CD8-positive, alpha-beta memory T cell (primary cell): Measurements from ENCODE around the gene RBP3. TPM values are rescaled to one million over a fixed set of nuclear protein-coding genes. Genes with fewer than 3 reads are reported as not detected.

ENCODE experiments used
- CTCF ChIA-PET: fragments of 350-600 bp; sonication (Branson Sonifier 250); formaldehyde crosslinking; loops from one replicate; lab custom pipeline; 2021; ENCODE audit warnings: antibody characterized with exemption; lab: Charles Lee
- POLR2A ChIA-PET: fragments of 350-600 bp; sonication (Branson Sonifier 250); formaldehyde crosslinking; loops from one replicate; lab custom pipeline; 2021; ENCODE audit warnings: antibody characterized with exemption; lab: Charles Lee
- DNase-seq, 5 donors: peaks; one replicate each; pipeline versions ENCODE4 v3.0.0 to v3.0.0-alpha.2; 2020 to 2022; ENCODE audit warnings: mixed read lengths in 1 of 5
- H3K27ac ChIP-seq: one replicate; pipeline ENCODE4 v1.7.0; 2013; ENCODE audit warnings: low read depth, mild to moderate bottlenecking, low read length, moderate library complexity
- H3K27me3 ChIP-seq: 2 replicates; pipeline ENCODE4 v1.7.0; 2013; ENCODE audit warnings: low read length, mild to moderate bottlenecking; ENCODE audit not compliant: insufficient read depth, poor library complexity, severe bottlenecking
- H3K36me3 ChIP-seq: 2 replicates; pipeline ENCODE4 v1.7.0; 2013; ENCODE audit warnings: mild to moderate bottlenecking, low read length, moderate library complexity; ENCODE audit not compliant: insufficient read depth
- H3K4me1 ChIP-seq: 2 replicates; pipeline ENCODE4 v1.7.0; 2013; ENCODE audit warnings: mild to moderate bottlenecking, low read length, moderate library complexity; ENCODE audit not compliant: insufficient read depth
- H3K4me3 ChIP-seq: 2 replicates; pipeline ENCODE4 v1.7.0; 2013; ENCODE audit warnings: mild to moderate bottlenecking, low read length
- H3K9me3 ChIP-seq: 2 replicates; pipeline ENCODE4 v1.7.0; 2013; ENCODE audit warnings: mild to moderate bottlenecking, low read length
- H3K27ac Mint-ChIP-seq, 8 donors: one replicate each; pipeline ENCODE4 v1.8.0; 2020 to 2021; ENCODE audit warnings: mixed read lengths in 8 of 8, mild to moderate bottlenecking in 6 of 8, inconsistent platforms in 3 of 8, moderate library complexity in 3 of 8
- H3K27me3 Mint-ChIP-seq, 2 donors: one replicate each; pipeline ENCODE4 v1.8.0; 2020 to 2021; ENCODE audit warnings: mixed read lengths in 2 of 2, mild to moderate bottlenecking in 1 of 2, moderate library complexity in 1 of 2
- H3K36me3 Mint-ChIP-seq, 3 donors: one replicate each; pipeline ENCODE4 v1.8.0; 2020 to 2021; ENCODE audit warnings: mixed read lengths in 3 of 3, inconsistent platforms in 1 of 3, mild to moderate bottlenecking in 1 of 3
- H3K4me1 Mint-ChIP-seq, 3 donors: one replicate each; pipeline ENCODE4 v1.8.0; 2020 to 2021; ENCODE audit warnings: mixed read lengths in 3 of 3, inconsistent platforms in 1 of 3, mild to moderate bottlenecking in 1 of 3
- H3K4me3 Mint-ChIP-seq, 7 donors: one replicate each; pipeline ENCODE4 v1.8.0; 2020 to 2021; ENCODE audit warnings: mixed read lengths in 7 of 7, mild to moderate bottlenecking in 6 of 7, moderate library complexity in 4 of 7, inconsistent platforms in 2 of 7
- H3K9me3 Mint-ChIP-seq, 5 donors: one replicate each; pipeline ENCODE4 v1.8.0; 2020 to 2022; ENCODE audit warnings: mixed read lengths in 5 of 5, mild to moderate bottlenecking in 3 of 5, moderate library complexity in 2 of 5, inconsistent platforms in 1 of 5
- polyA plus RNA-seq: library from polyadenylated mRNA; unstranded; fragments of 300-500 nt; fragmentation: Illumina TruSeq; gene quantifications from one replicate; pipeline ENCODE4 v1.2.3, GENCODE V29; 2021
- total RNA-seq, 2 experiments: library from RNA; stranded (reverse); gene quantifications; one replicate each; pipeline ENCODE4 v1.2.3, GENCODE V29; 2021

Gene RBP3
- total and polyA plus RNA-seq, 3 experiments from 2014 or later, result not detected

DNA sequence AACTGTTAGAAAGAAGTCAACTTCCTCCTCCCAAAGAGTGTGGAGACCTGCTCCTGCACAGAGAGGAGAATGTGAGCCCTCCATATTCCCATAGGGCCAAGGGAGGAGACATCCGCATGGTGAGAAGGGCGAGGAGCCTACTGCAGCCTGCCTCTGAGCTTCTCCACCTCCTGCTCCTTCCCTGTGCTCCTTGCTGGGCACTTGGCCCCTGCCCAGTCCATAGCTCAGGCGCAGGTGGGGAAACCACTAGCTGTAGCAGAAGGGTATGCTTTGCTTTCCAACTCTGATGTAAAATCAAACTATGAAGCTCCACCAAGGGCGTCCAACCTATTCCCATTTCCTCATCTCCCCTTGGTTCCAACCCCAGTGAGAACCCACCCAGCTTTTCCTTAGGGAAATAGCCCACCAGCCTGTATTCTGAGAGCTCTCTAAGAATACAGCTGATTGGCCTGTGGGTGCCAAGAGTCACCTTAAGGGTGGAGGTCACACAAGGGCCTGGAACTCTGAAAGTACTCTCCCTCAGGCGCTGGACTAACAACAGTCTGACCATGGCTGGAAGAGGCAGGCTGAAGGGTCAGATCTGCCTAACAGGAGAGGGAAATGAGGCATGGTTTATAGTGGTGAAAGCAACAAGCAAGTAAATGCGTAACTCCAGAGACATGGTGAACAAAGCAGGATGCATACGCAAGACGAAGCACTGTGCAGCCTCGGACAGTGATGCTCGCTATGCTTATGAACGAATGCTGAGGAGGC is 22.0 kb downstream of the RBP3 start:
- Histone ChIP-seq H3K36me3 (no peaks in the 10 kb centered on the region), H3K4me1 (no peaks in the 10 kb centered on the region), H3K4me3 (no peak overlapping the region), H3K27me3 (no peaks in the 10 kb centered on the region), H3K9me3 (no peaks in the 10 kb centered on the region), H3K27ac (no peak overlapping the region)
- H3K36me3 Mint-ChIP-seq, result no peaks in the 10 kb centered on the region
- ChIA-PET CTCF (no interaction called here), POLR2A (no interaction called here)
- no peaks in the 10 kb centered on the region for H3K4me1 Mint-ChIP-seq
- H3K4me3 Mint-ChIP-seq, result no peak overlapping the region
- H3K9me3 Mint-ChIP-seq, result no peaks in the 10 kb centered on the region
- no peak for DNase-seq
- peak overlapping the region in 2 of 8 donors; percentile 24 to 26 for H3K27ac Mint-ChIP-seq
- peaks cover 10% of the 10 kb centered on the region in 2 donors for H3K27me3 Mint-ChIP-seq

DNA sequence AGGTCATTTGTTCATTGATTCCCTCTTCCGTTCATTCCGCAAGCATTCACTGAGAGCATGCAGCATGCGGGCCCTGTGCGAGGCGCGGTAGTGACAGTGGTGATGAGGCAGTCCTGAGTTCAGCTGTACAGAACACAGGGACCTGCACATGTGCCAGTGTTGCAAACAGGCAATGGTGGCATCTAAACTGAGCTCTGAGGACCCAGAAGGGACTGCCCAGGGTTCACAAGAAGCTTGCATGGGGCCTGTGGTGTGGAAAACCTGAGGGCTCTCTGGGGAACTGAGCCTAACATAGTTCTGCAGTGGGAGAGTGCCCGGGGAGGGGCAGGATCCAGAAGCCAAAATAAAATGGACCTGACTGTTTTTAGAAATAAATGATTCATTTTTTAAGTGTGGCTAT is 22.7 kb downstream of the RBP3 start:
- Histone ChIP-seq H3K4me1 (no peaks in the 10 kb centered on the region), H3K27ac (no peak overlapping the region), H3K9me3 (no peaks in the 10 kb centered on the region), H3K4me3 (no peak overlapping the region), H3K36me3 (no peaks in the 10 kb centered on the region), H3K27me3 (no peaks in the 10 kb centered on the region)
- no peaks in the 10 kb centered on the region for H3K36me3 Mint-ChIP-seq
- no peak overlapping the region for H3K4me3 Mint-ChIP-seq
- ChIA-PET POLR2A (no interaction called here), CTCF (interaction anchor here (0.8 kb wide), 1 partner anchor 59 kb away, joined by 3 read pairs; no protein-coding TSS in a partner anchor)
- H3K9me3 Mint-ChIP-seq, result no peaks in the 10 kb centered on the region
- no peak for DNase-seq
- no peak overlapping the region for H3K27ac Mint-ChIP-seq
- H3K4me1 Mint-ChIP-seq, result no peaks in the 10 kb centered on the region
- H3K27me3 Mint-ChIP-seq, result peaks cover 12 to 16% of the 10 kb centered on the region in 2 donors

DNA sequence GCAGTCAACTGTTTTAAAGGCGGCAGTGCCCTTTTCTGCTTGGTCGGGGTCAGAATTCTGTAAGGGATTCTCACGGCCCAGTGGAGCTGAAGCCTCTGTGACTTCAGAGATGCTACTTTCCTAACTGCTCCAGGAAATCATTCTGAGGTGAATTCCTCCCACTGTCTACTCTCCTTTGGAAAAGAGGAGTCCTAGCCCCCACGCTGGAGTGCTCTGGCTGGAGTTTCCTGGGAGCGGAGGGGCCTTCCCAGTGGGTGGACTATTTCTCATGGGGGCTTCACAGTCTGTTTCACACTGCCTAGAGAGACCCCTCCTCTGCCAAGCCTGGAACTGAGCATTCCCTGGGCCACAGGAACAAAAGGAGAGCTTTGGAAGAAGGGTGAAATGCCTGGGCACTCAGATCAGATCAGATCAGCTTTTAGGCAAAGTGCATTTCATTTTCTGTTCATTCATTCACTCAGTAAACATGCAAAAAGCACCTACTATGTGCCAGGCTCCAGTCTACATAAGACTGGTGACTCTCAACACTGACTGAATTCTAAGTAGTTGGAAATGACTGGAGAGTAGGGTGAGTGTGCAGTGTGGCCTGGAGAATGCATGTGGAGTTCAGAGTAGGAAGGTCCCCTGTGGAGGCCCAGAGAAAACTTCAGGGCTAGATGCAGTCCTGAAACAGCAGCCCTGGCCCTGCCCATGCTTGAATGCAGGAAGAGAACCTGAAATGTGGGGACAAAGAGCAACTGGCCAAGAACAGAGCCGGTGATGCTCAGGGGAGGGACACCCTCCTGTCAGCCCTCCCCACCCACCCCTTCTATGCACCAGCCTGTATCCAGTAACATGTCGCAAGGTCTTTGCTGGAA is 23.7 kb downstream of the RBP3 start:
- no peak overlapping the region for H3K4me3 ChIP-seq
- ChIA-PET POLR2A (no interaction called here), CTCF (interaction anchor here (0.8 kb wide), 1 partner anchor 60 kb away, joined by 3 read pairs; no protein-coding TSS in a partner anchor)
- peaks cover under 1% of the 10 kb centered on the region for H3K27me3 ChIP-seq
- H3K4me3 Mint-ChIP-seq, result no peak overlapping the region
- H3K4me1 Mint-ChIP-seq, result no peaks in the 10 kb centered on the region
- H3K27ac Mint-ChIP-seq, result no peak overlapping the region
- no peaks in the 10 kb centered on the region for H3K36me3 Mint-ChIP-seq
- peaks cover 19 to 24% of the 10 kb centered on the region in 2 donors for H3K27me3 Mint-ChIP-seq
- no peaks in the 10 kb centered on the region for H3K4me1 ChIP-seq
- H3K27ac ChIP-seq, result no peak overlapping the region
- no peaks in the 10 kb centered on the region for H3K9me3 ChIP-seq
- H3K9me3 Mint-ChIP-seq, result no peaks in the 10 kb centered on the region
- no peak for DNase-seq
- H3K36me3 ChIP-seq, result no peaks in the 10 kb centered on the region

DNA sequence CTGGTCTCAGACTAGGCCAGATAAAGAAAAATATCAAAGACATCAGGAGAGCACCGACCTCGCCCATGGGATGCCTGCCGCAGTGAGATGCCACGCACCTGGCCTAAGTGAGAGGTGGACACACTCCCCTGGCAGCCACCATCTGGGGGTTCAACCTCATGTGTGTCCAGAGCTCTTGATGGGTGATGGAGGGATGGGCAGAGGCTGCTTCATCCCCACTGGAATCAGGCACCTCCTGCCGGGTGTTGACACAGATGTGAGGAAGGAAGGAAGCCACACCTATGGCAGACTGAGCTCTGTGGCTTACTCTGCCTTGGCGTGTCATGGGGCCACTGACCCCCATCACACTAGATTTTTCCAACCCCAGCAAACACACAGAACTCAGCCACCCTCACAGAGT is 24.6 kb downstream of the RBP3 start:
- H3K4me1 Mint-ChIP-seq, result no peaks in the 10 kb centered on the region
- H3K4me3 ChIP-seq, result no peak overlapping the region
- no peaks in the 10 kb centered on the region for H3K4me1 ChIP-seq
- no peak overlapping the region for H3K27ac Mint-ChIP-seq
- peaks cover 5% of the 10 kb centered on the region for H3K27me3 ChIP-seq
- POLR2A ChIA-PET, result no interaction called here
- no peak overlapping the region for H3K4me3 Mint-ChIP-seq
- no peaks in the 10 kb centered on the region for H3K36me3 ChIP-seq
- H3K36me3 Mint-ChIP-seq, result no peaks in the 10 kb centered on the region
- no peaks in the 10 kb centered on the region for H3K9me3 ChIP-seq
- H3K27me3 Mint-ChIP-seq, result peaks cover 24 to 32% of the 10 kb centered on the region in 2 donors
- CTCF ChIA-PET, result interaction anchor here (0.7 kb wide), 1 partner anchor 32 kb away, joined by 4 read pairs; no protein-coding TSS in a partner anchor
- no peak overlapping the region for H3K27ac ChIP-seq
- H3K9me3 Mint-ChIP-seq, result no peaks in the 10 kb centered on the region
- no peak for DNase-seq

DNA sequence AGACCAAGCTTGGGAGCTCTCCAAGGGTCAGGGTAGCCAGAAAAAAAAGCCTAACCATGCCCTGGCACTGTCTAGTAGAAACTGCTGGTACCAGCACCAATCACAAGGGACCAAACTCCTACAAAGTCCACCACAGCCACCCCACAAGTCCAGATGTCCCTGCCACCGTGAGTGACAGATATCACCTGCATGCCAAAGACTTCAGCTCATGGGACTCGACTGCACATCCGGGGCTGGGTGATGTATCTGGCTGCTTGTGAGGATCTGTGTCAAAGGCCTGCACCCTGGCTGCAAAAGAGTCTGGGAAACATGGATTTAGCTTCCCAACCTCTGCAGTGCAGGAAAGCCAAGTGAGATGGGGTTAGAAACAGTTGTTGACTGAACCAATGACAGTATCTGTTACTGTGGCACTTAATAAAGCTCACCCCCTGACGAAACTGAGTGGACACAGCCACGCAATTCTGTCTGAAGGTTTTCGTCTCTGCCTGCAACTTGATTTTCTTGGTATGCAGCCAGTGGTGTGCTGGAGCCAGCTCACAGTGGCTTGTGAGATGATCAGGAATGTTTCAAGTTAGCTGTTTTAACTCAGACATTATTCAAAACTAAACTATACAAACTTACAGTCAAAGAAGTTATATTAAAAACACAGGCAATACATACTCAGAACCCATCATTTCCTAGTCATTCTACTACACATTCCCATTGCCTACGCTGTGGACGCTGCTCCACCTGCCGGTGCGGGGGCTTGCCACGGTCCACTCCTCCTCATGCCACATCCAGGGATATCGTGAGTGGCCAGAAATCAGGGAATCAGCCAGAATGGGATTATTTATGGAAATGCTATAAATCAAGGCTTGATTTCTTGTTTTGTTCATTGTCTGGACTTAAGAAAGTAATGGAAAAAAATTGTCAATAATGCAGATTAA is 26.7 kb downstream of the RBP3 start:
- ChIA-PET POLR2A (no interaction called here), CTCF (interaction anchor here (1.1 kb wide), 1 partner anchor 11 kb away, joined by 3 read pairs; no protein-coding TSS in a partner anchor)

DNA sequence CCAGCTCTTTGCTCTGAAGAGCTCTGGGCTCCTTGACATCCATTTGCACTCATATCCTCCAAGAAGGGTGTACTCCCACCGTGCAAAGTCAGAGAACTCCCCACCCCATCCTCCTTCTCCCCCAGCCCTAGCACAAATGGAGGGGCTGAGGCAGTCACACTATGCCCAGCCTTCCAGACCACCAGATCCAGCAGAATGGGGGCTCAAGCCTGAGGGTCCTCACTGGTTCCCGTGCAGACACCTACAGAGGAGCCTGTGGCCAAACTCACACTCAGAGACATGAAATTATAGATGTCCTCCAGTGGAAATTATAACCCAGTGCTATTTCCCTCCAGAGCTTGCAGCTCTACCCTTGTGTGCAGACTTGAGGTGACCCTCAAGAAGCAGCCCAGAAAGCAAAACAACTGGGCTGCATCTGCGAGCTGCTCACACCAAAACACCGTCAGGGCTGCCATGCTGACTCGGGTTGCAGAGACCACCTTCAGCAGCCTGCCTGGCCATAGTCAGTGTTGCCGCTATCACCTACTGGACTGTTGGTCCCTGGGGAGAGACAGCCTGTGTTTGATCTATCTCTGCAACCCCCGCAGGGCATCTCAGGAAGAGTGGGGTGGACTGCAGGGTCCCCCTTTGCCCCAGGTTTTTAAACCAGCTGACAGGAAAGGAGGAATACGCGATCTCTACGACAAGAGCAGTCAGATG is 28.5 kb downstream of the RBP3 start:
- Mint-ChIP-seq H3K4me1 (no peaks in the 10 kb centered on the region), H3K4me3 (no peak overlapping the region), H3K9me3 (peaks cover 0 to 1% (median 0%) of the 10 kb centered on the region in 5 donors), H3K27me3 (peaks cover 40 to 65% of the 10 kb centered on the region in 2 donors), H3K36me3 (no peaks in the 10 kb centered on the region), H3K27ac (no peak overlapping the region)
- Histone ChIP-seq H3K4me1 (no peaks in the 10 kb centered on the region), H3K27ac (no peak overlapping the region), H3K4me3 (no peak overlapping the region), H3K27me3 (peaks cover 15% of the 10 kb centered on the region), H3K36me3 (no peaks in the 10 kb centered on the region), H3K9me3 (no peaks in the 10 kb centered on the region)
- ChIA-PET CTCF (no interaction called here), POLR2A (no interaction called here)
- DNase-seq, result no peak

More for the DNA sequence above, 26.7 kb downstream of the RBP3 start:
- Histone ChIP-seq H3K27me3 (peaks cover 7% of the 10 kb centered on the region), H3K4me3 (no peak overlapping the region), H3K9me3 (no peaks in the 10 kb centered on the region), H3K4me1 (no peaks in the 10 kb centered on the region), H3K36me3 (no peaks in the 10 kb centered on the region), H3K27ac (no peak overlapping the region)
- Mint-ChIP-seq H3K27me3 (peaks cover 34 to 47% of the 10 kb centered on the region in 2 donors), H3K4me3 (no peak overlapping the region), H3K27ac (peak overlapping the region in 1 of 8 donors; percentile 62), H3K9me3 (no peaks in the 10 kb centered on the region), H3K4me1 (no peaks in the 10 kb centered on the region), H3K36me3 (no peaks in the 10 kb centered on the region)
- no peak for DNase-seq

DNA sequence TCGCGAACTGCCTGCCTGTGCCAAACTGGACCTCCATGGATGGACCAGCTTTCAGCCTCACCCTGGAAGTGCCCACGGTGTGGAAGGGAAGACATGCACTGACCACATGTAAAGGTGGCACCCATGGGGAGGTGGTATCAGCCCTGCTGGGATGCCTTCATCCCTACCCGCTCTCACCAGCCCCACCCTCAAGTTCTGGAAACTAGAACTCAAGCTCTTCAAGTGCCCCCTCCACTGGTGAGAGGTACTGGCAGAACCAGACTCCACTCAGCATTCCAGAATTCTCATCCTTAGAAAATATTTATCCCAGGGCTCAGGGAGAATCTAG is 30.0 kb downstream of the RBP3 start:
- CTCF ChIA-PET, result no interaction called here
- no peak overlapping the region for H3K27ac Mint-ChIP-seq
- DNase-seq, result no peak
- H3K27me3 ChIP-seq, result peaks cover 15% of the 10 kb centered on the region
- peaks cover 0 to 2% (median 0%) of the 10 kb centered on the region in 5 donors for H3K9me3 Mint-ChIP-seq
- H3K9me3 ChIP-seq, result no peaks in the 10 kb centered on the region
- no peak overlapping the region for H3K4me3 ChIP-seq
- H3K36me3 ChIP-seq, result no peaks in the 10 kb centered on the region
- POLR2A ChIA-PET, result no interaction called here
- H3K4me1 ChIP-seq, result no peaks in the 10 kb centered on the region
- H3K4me3 Mint-ChIP-seq, result no peak overlapping the region
- H3K27ac ChIP-seq, result no peak overlapping the region
- H3K4me1 Mint-ChIP-seq, result no peaks in the 10 kb centered on the region
- H3K27me3 Mint-ChIP-seq, result peaks cover 45 to 78% of the 10 kb centered on the region in 2 donors
- H3K36me3 Mint-ChIP-seq, result no peaks in the 10 kb centered on the region
